Vagina (tissue), 2 donors: ENCODE data around the gene LMBR1L. TPM values are rescaled to one million over a fixed set of nuclear protein-coding genes. Genes with fewer than 3 reads are reported as not detected.

Experiments used
- DNase-seq, 2 donors: peaks; one replicate each; pipeline ENCODE4 v3.0.0-alpha.2; 2017; ENCODE audit errors: extremely low spot score in 2 of 2
- H3K27ac ChIP-seq: fragments of 200-600 bp; sonication (generic); one replicate; pipeline ENCODE4 v1.5.1; 2019
- H3K27me3 ChIP-seq: fragments of 200-600 bp; sonication (generic); one replicate; pipeline ENCODE4 v1.5.1; 2019
- H3K36me3 ChIP-seq, 2 donors: fragments of 200-600 bp; sonication (generic); one replicate each; pipeline ENCODE4 v1.5.1; 2017 to 2019
- H3K4me1 ChIP-seq: fragments of 200-600 bp; sonication (generic); one replicate; pipeline ENCODE4 v1.5.1; 2019
- H3K4me3 ChIP-seq, 2 donors: fragments of 200-600 bp; sonication (generic); 1 replicate in 1 of 2; 2 replicates in 1 of 2; pipeline ENCODE4 v1.5.1; 2016 to 2019
- H3K9me3 ChIP-seq: fragments of 200-600 bp; sonication (generic); one replicate; pipeline ENCODE4 v1.5.1; 2019
- CTCF ChIP-seq, 3 experiments: fragments of 450-650 bp in 2 of 3; fragments of 200-600 bp in 1 of 3; sonication (generic) in 1 of 3; IDR thresholded peaks; one replicate each; pipeline ENCODE4 v1.5.1; 2017 to 2019; ENCODE audit warnings: antibody characterized with exemption in 3 of 3, mild to moderate bottlenecking in 2 of 3, moderate library complexity in 2 of 3
- POLR2A ChIP-seq, 2 donors: fragments of 450-650 bp; IDR thresholded peaks; one replicate each; pipeline ENCODE4 v1.6.1; 2017; ENCODE audit warnings: antibody characterized with exemption in 2 of 2, mild to moderate bottlenecking in 2 of 2, moderate library complexity in 2 of 2
- POLR2AphosphoS5 ChIP-seq, 2 donors: sonication (generic); formaldehyde crosslinking; IDR thresholded peaks; one replicate each; pipeline ENCODE4 v1.9.0; 2017; ENCODE audit warnings: antibody characterized with exemption in 2 of 2, mild to moderate bottlenecking in 2 of 2, low read depth in 1 of 2; ENCODE audit not compliant: insufficient read depth in 1 of 2
- intact Hi-C: fragments of 100-400 bp; cut with DNase I; formaldehyde crosslinking; loops from one replicate; pipeline ENCODE4 v1.15.1; 2023
- total RNA-seq: library from RNA; depleted of rRNA; stranded (reverse); fragments of >200 nt; gene quantifications from one replicate; pipeline ENCODE4 v1.2.3, GENCODE V29; 2016

Gene LMBR1L
- total RNA-seq, 1 donor from 2014 or later: 53.3 TPM

- DNase-seq: no peak
- H3K4me1 ChIP-seq: peaks cover 8% of the 10 kb centered on the region
- H3K36me3 ChIP-seq: no peaks in the 10 kb centered on the region
- H3K27me3 ChIP-seq: no peaks in the 10 kb centered on the region
- no peak overlapping the region for H3K4me3 ChIP-seq
- TF ChIP-seq POLR2A (IDR thresholded peaks at IDR 0.05): no peak
- TF ChIP-seq POLR2AphosphoS5 (IDR thresholded peaks at IDR 0.05; ENCODE audit: insufficient read depth in 1 of 2, low read depth in 1 of 2): no peak
- TF ChIP-seq CTCF (IDR thresholded peaks at IDR 0.05): no peak
- no peak overlapping the region for H3K27ac ChIP-seq
- intact Hi-C loops: no loop called here
- no peaks in the 10 kb centered on the region for H3K9me3 ChIP-seq
Measured at GRCh38 chr12:49084438-49084837, 26.2 kb downstream of the LMBR1L start.

- intact Hi-C loops: no loop called here
- Histone ChIP-seq H3K4me1 (no peaks in the 10 kb centered on the region), H3K27me3 (no peaks in the 10 kb centered on the region), H3K36me3 (no peaks in the 10 kb centered on the region), H3K4me3 (no peak overlapping the region), H3K27ac (no peak overlapping the region), H3K9me3 (no peaks in the 10 kb centered on the region)
- no peak for DNase-seq
- TF ChIP-seq CTCF (IDR thresholded peaks at IDR 0.05) (no peak), POLR2A (IDR thresholded peaks at IDR 0.05) (no peak), POLR2AphosphoS5 (IDR thresholded peaks at IDR 0.05; ENCODE audit: insufficient read depth in 1 of 2, low read depth in 1 of 2) (no peak)
Measured at GRCh38 chr12:49079793-49080192, 30.9 kb downstream of the LMBR1L start.

- Histone ChIP-seq H3K27ac (no peak overlapping the region), H3K4me1 (peaks cover 13% of the 10 kb centered on the region), H3K36me3 (no peaks in the 10 kb centered on the region), H3K4me3 (no peak overlapping the region), H3K27me3 (no peaks in the 10 kb centered on the region), H3K9me3 (no peaks in the 10 kb centered on the region)
- TF ChIP-seq POLR2AphosphoS5 (IDR thresholded peaks at IDR 0.05; ENCODE audit: insufficient read depth in 1 of 2, low read depth in 1 of 2) (no peak), CTCF (IDR thresholded peaks at IDR 0.05) (no peak), POLR2A (IDR thresholded peaks at IDR 0.05) (no peak)
- DNase-seq: no peak
- intact Hi-C loops: no loop called here
Measured at GRCh38 chr12:49070971-49071370, 39.7 kb downstream of the LMBR1L start.

GRCh38 chr12:49069507-49070346 lies 40.9 kb downstream of the LMBR1L start, which contains the start of gene RHEBL1:
Gene RHEBL1 (minus strand): TSS chr12:49069979. CDS start chr12:49069785, 194 bp downstream.
- DNase-seq: peak in 1 of 2 donors; percentile 98
- Histone ChIP-seq H3K9me3 (no peaks in the 10 kb centered on the region), H3K4me3 (peak within 1 kb of the TSS; percentile 59), H3K4me1 (peaks cover 13% of the 10 kb centered on the region), H3K27ac (peak within 1 kb of the TSS; percentile 72), H3K36me3 (no peaks in the 10 kb centered on the region), H3K27me3 (no peaks in the 10 kb centered on the region)
- peak; percentile 81 to 98 for TF ChIP-seq POLR2AphosphoS5 (IDR thresholded peaks at IDR 0.05; ENCODE audit: insufficient read depth in 1 of 2, low read depth in 1 of 2)
- peak in 2 of 3 experiments; percentile 2 to 18 for TF ChIP-seq CTCF (IDR thresholded peaks at IDR 0.05)
- no peak for TF ChIP-seq POLR2A (IDR thresholded peaks at IDR 0.05)
- intact Hi-C loops: loop anchor here (10.0 kb wide), 1 partner anchor 55 kb away; no protein-coding TSS in a partner anchor
